MCF 10A (cell line): ENCODE measurements around the gene KRT7. TPM values are rescaled to one million over a fixed set of nuclear protein-coding genes. Genes with fewer than 3 reads are reported as not detected.

ENCODE experiments used
- BruUV-seq: library from RNA; stranded (reverse); fragments of 400-500 nt; replicated peaks from 2 replicates; lab custom pipeline; 2021; lab: Mats Ljungman, UMichigan
- CTCF ChIA-PET: fragments of 300-600 bp; sonication (Branson Sonifier 250); formaldehyde crosslinking; extraction: SDS; loops from one replicate; lab custom pipeline; 2021; ENCODE audit warnings: antibody characterized with exemption, inconsistent platforms; lab: Yijun Ruan, JAX
- POLR2A ChIA-PET: fragments of 300-600, 350-650 bp; sonication (Branson Sonifier 250); formaldehyde crosslinking; extraction: SDS; loops from one replicate; lab custom pipeline; 2020; ENCODE audit warnings: antibody characterized with exemption, inconsistent platforms; lab: Yijun Ruan, JAX
- DNase-seq: peaks from one replicate; pipeline ENCODE4 v3.0.0-alpha.2; 2018; ENCODE audit not compliant: unreplicated experiment
- H3K27ac Mint-ChIP-seq: one replicate; pipeline ENCODE4 v1.8.0; 2022; ENCODE audit warnings: mild to moderate bottlenecking, low read depth, mixed read lengths; ENCODE audit not compliant: unreplicated experiment
- H3K27me3 Mint-ChIP-seq: one replicate; pipeline ENCODE4 v1.8.0; 2022; ENCODE audit warnings: mixed read lengths; ENCODE audit not compliant: insufficient read depth, unreplicated experiment
- H3K36me3 Mint-ChIP-seq: one replicate; pipeline ENCODE4 v1.8.0; 2022; ENCODE audit warnings: mild to moderate bottlenecking, moderate library complexity, mixed read lengths; ENCODE audit not compliant: insufficient read depth, unreplicated experiment
- H3K4me1 Mint-ChIP-seq: one replicate; pipeline ENCODE4 v1.8.0; 2022; ENCODE audit warnings: mixed read lengths; ENCODE audit not compliant: insufficient read depth, unreplicated experiment
- H3K4me3 Mint-ChIP-seq: one replicate; pipeline ENCODE4 v1.8.0; 2022; ENCODE audit warnings: mild to moderate bottlenecking, moderate library complexity, mixed read lengths; ENCODE audit not compliant: unreplicated experiment
- H3K9me3 Mint-ChIP-seq: one replicate; pipeline ENCODE4 v1.8.0; 2022; ENCODE audit warnings: mixed read lengths; ENCODE audit not compliant: unreplicated experiment
- intact Hi-C: fragments of 100-400 bp; cut with micrococcal nuclease; formaldehyde crosslinking; loops from 2 replicates; pipeline ENCODE4 v1.14.1; 2022
- total RNA-seq: library from RNA; stranded (reverse); gene quantifications from 2 replicates; pipeline ENCODE4 v1.2.3, GENCODE V29; 2022
- TF ChIP-seq, protein P1 (sequence below): fragments of 200-600 bp; IDR thresholded peaks from one replicate; pipeline ENCODE4 v1.8.0; 2022; ENCODE audit warnings: antibody characterized with exemption, mild to moderate bottlenecking; ENCODE audit not compliant: unreplicated experiment

KRT7 gene
- total RNA-seq, 1 experiment from 2014 or later = 3,360 TPM

DNA sequence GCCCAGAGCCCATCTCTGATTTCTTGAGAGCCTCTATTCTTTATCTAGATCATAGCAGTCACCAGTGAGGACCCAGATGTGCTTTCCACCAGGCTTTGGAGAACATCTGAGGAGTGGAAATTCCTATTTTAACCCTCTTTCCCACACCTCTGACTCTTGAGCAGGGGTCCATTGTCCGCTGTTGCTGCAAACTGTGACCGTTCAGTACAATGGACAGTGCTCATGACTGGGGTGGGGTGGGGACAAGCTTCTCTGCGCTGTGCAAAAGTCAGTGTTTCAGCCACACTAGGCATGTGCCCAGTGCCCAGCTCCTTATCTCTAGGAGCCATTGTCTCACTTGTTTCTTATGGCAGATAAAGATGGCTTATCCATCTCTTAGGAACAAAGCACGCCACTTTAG, 16.9 kb upstream of the KRT7 start:
- ChIA-PET CTCF (interaction anchor here (0.6 to 4.2 kb wide), 12 partner anchors 8 to 688 kb away, joined by 3 to 32 read pairs (median 4); no protein-coding TSS in a partner anchor), POLR2A (interaction anchor here (0.7 to 1.8 kb wide), 8 partner anchors 17 to 281 kb away, joined by 3 to 9 read pairs (median 4); partner anchors contain the start of genes KRT7 and KRT80)
- BruUV-seq = no TSS peak
- no peak overlapping the region for H3K4me3 Mint-ChIP-seq
- DNase-seq = no peak
- intact Hi-C loops = loop anchor here (10.0 kb wide), 1 partner anchor 659 kb away; no protein-coding TSS in a partner anchor
- TF ChIP-seq, protein P1, sequence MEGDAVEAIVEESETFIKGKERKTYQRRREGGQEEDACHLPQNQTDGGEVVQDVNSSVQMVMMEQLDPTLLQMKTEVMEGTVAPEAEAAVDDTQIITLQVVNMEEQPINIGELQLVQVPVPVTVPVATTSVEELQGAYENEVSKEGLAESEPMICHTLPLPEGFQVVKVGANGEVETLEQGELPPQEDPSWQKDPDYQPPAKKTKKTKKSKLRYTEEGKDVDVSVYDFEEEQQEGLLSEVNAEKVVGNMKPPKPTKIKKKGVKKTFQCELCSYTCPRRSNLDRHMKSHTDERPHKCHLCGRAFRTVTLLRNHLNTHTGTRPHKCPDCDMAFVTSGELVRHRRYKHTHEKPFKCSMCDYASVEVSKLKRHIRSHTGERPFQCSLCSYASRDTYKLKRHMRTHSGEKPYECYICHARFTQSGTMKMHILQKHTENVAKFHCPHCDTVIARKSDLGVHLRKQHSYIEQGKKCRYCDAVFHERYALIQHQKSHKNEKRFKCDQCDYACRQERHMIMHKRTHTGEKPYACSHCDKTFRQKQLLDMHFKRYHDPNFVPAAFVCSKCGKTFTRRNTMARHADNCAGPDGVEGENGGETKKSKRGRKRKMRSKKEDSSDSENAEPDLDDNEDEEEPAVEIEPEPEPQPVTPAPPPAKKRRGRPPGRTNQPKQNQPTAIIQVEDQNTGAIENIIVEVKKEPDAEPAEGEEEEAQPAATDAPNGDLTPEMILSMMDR = no peak
- H3K4me1 Mint-ChIP-seq = peaks cover 49% of the 10 kb centered on the region
- no peaks in the 10 kb centered on the region for H3K9me3 Mint-ChIP-seq
- H3K27ac Mint-ChIP-seq = no peak overlapping the region
- no peaks in the 10 kb centered on the region for H3K36me3 Mint-ChIP-seq
- no peaks in the 10 kb centered on the region for H3K27me3 Mint-ChIP-seq

DNA sequence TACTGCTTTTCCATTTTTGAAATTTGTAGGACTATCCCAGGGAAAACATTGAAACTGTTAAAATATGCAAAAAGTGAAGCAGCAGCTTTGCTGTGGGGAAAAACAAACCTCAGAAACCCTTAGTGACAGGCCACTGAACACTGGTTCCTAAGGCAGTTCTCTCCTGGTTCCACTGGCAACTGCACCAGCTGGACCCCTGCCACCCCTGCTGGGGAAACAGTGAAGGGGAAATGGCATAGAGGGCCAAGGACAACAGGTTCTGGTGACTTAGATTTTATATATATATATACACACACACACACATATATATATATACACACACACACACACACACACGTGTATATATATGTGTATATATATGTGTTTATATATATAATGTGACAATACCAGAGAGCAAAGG, 16.2 kb upstream of the KRT7 start:
- POLR2A ChIA-PET = interaction anchor here (0.7 to 1.3 kb wide), 3 partner anchors 15 to 64 kb away, joined by 3 read pairs; no protein-coding TSS in a partner anchor

GRCh38 chr12:52217223-52217622, 15.8 kb upstream of the KRT7 start:
- peak; percentile 88 for DNase-seq
- TF ChIP-seq, protein P1 = no peak
- peaks cover 54% of the 10 kb centered on the region for H3K4me1 Mint-ChIP-seq
- H3K27ac Mint-ChIP-seq = no peak overlapping the region
- POLR2A ChIA-PET = interaction anchor here (0.7 kb wide), 2 partner anchors 14 to 69 kb away, joined by 3 to 6 read pairs; no protein-coding TSS in a partner anchor
- no peaks in the 10 kb centered on the region for H3K36me3 Mint-ChIP-seq
- intact Hi-C loops = loop anchor here (10.0 kb wide), 1 partner anchor 658 kb away; no protein-coding TSS in a partner anchor
- no peaks in the 10 kb centered on the region for H3K27me3 Mint-ChIP-seq
- H3K4me3 Mint-ChIP-seq = no peak overlapping the region
- H3K9me3 Mint-ChIP-seq = no peaks in the 10 kb centered on the region
- CTCF ChIA-PET = interaction anchor here (0.6 to 0.7 kb wide), 2 partner anchors 16 to 26 kb away, joined by 3 read pairs; partner anchors contain the start of gene KRT7
- BruUV-seq = no TSS peak

More for the DNA sequence above, 16.2 kb upstream of the KRT7 start:
- Mint-ChIP-seq H3K4me1 (peaks cover 50% of the 10 kb centered on the region), H3K9me3 (no peaks in the 10 kb centered on the region), H3K27ac (no peak overlapping the region), H3K27me3 (no peaks in the 10 kb centered on the region), H3K4me3 (no peak overlapping the region), H3K36me3 (no peaks in the 10 kb centered on the region)
- intact Hi-C loops = loop anchor here (10.0 kb wide), 1 partner anchor 658 kb away; no protein-coding TSS in a partner anchor
- BruUV-seq = no TSS peak
- TF ChIP-seq, protein P1 = no peak
- CTCF ChIA-PET = interaction anchor here (0.6 to 4.2 kb wide), 6 partner anchors 16 to 681 kb away, joined by 3 to 32 read pairs (median 4); partner anchors contain the start of gene KRT7
- DNase-seq = no peak

DNA sequence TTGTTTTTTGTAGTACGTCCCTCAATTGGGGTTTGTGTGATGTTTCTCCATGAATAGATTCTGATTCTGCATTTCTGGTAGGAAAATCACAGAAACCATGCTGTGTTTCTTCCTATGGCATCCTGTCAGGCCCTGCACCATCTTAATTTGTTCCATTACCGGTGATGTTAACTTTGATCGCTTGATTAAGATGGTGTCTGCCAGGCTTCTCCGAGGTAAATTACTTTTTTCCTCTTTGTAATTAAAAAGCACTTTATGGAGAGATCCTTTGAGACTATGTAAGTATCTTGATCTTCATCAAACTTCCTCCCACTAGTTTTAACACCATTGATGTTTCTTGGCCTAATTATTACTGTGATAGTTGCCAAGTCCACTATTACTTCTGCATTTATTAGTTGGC, 15.0 kb upstream of the KRT7 start:
- intact Hi-C loops = loop anchor here (10.0 kb wide), 1 partner anchor 657 kb away; no protein-coding TSS in a partner anchor
- no TSS peak for BruUV-seq
- no peak overlapping the region for H3K4me3 Mint-ChIP-seq
- CTCF ChIA-PET = no interaction called here
- H3K27me3 Mint-ChIP-seq = no peaks in the 10 kb centered on the region
- H3K36me3 Mint-ChIP-seq = no peaks in the 10 kb centered on the region
- POLR2A ChIA-PET = interaction anchor here (0.7 kb wide), 1 partner anchor 68 kb away, joined by 6 read pairs; no protein-coding TSS in a partner anchor
- H3K27ac Mint-ChIP-seq = no peak overlapping the region
- TF ChIP-seq, protein P1 = no peak
- peaks cover 57% of the 10 kb centered on the region for H3K4me1 Mint-ChIP-seq
- DNase-seq = no peak
- no peaks in the 10 kb centered on the region for H3K9me3 Mint-ChIP-seq
